HG03442 (cell line): ENCODE data around the gene GJC2.
"Not testable (repeated sequence)": the region's sequence is repeated elsewhere in the genome, so short reads cannot be mapped to it uniquely, and the experiment has no call there.

Experiments used
- ATAC-seq: cut with Tn5 transposase; IDR thresholded peaks from one replicate; pipeline ENCODE4 v1.9.1; 2021; ENCODE audit warnings: mild to moderate bottlenecking, moderate library complexity; ENCODE audit not compliant: unreplicated experiment

The GJC2 gene

DNA sequence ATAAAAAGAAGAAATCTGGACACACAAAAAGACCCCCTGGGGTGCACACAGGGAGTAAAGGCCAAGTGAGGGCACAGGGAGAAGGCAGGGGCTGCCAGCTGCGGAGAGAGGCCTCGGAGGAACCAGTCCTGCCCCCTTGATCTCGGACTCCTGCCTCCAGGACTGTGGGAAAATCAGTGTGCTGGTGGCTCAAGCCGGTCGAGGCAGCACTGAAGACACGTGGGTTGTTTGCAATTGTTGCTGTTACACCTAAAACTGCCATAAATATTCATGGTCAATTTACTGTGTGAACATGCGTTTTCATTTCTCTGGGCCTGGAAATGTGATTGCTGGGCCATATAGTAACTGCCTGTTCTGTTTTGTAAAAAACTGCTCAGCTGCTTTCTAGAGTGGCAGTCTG lies 34.4 kb downstream of the GJC2 start:
- no peak for ATAC-seq

DNA sequence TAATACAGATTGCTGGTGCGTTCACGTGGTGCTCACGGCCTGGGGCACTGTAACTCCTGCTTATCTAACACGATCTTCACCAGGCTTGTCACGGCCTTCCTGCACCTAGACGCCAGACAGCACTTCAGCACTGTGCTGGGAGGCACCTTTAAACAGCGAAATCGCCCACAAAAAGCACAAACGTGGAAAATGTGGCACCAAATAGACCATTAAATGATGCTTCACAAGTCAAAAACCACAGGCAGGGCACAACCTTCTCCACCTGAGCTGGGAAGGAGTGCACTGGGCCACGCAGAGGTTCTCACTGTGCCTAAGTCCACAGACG lies 35.9 kb downstream of the GJC2 start:
- no peak for ATAC-seq

DNA sequence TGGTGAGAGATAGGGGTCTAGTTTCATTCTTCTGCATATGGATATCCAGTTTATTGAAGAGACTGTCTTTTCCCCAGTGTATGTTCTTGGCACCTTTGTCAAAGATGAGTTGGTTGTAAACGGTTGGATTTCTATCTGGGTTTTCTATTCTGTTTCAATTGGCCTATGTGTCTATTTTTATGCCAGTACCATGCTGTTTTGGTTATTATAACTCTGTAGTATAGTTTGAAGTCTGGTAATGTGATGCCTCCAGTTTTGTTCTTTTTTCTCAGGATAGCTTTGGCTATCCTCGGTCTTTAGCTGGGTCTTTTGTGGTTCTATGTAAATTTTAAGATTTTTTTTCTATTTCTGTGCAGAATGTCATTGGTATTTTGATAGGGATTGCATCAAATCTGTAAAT lies 38.5 kb downstream of the GJC2 start:
- ATAC-seq = not testable (repeated sequence)

DNA sequence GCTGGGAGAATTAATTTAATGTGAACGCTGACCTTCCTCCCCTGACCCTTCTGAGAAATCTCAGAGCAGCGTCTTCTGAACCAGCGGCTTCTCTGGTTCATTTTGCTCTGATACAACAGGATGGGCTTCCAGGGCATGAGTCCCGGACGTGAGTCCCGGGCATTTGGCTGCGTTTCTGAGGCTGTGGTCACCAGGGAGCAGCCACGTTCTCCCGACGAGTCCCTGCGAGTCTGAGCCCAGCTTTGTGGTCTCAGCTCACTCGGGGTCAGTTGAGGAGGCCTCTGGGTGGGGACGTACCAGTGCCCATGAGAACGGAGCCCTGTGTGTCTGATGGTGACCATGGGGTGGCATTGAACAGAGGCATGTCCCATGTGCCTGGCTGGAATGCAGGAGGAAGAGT lies 40.5 kb downstream of the GJC2 start:
- no peak for ATAC-seq

DNA sequence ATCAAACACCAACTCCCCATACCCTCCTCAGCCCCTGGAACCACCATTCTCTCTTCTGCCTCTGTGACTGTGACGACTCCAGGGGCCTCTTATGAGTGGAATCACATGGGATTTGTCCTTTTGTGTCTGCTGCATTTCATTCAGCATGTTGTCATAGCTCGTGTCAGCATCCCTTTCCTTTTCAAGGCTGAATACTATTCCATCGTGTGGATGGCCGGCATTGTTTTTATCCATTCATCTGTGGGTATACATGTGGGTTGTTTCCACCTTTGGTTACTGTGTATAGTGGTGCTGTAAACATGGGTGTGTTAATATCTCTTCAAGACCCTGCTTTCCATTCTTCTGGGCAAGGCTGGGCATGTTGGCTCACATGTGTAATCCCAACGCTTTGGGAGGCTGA lies 41.0 kb downstream of the GJC2 start:
- no peak for ATAC-seq

DNA sequence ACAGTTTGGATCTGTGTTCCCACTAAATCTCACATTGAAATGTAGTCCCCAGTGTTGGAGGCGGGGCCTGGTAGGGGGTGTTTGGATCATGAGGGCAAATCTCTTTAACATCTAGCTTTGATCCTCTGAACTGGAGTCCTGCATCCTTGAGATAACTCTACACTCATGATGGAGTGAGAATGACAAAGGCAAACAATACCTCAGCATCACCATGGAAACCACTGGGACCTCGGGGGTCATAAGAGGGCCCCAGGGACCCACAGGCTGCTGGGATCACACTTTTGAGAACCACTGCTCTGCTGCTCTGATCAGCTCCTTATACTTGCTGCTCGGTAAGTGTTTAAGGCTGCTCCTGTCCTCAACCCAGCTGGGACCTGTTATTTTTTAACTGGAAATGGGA lies 44.7 kb downstream of the GJC2 start:
- ATAC-seq = no peak

DNA sequence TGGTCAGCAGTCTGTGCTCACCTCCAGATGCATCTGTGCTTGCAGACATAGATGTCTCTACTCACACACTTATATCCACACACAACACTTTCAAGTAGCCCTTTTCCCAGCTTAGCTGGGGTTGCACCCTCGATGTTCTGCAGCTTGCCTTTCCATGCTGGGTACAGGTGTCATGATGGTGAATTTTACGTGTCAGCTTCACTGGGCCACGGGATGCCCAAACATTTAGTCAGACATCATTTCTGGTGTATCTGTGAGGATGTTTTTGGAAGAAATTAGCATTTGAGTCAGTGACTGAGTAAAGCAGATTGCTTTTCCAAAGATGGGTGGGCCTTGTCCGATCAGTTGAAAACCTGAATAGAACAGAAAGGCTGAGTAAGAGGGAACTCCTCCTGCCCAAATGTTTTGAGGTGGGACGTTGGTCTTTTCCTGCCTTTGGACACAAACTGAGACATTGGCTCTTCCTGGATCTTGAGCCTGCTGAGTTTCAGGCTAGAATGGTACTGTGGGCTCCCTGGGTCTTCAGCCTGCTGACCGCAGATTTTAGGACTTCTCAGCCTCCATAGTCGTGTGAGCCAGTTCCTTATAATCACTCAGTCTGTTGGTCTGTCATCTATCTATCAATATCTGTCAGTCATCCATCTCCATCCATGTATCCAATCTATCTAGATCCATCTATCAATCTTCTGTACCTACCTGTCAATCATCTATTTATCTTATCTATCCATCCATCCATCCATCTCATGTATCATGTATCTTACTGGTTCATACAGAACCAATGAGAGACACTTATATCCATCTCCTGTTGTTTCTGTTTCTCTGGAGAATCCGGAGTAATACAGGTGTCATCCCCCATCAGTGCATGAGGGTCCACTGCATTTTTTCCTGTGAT lies 45.4 kb downstream of the GJC2 start:
- ATAC-seq = no peak

DNA sequence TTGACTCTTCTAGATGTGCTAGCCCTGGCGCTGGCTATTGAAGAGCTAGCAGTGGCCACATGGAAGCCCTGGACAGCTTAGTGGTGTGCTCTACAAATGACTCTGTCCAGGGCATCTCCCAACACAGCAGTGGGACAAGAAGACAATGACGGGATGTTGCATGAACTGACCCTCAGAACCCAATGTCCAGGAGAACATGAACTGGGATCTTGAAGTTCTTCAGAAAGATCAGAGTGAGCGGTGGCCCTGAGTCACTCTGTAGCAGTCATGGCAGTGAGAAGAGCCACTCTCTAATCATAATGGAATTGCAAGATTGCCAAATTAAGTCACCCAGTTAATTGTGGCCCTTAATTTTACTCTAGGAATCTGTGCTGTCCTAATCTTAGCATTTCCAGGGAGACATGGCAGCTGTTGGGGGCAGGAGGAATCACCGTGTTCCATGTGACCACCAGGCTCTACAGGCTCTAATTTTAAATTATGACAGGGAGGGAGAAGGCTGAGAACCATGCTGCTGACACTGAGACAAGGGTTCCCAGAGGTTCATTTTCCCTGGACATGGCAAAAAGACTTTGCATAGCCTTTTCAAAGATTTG lies 47.9 kb downstream of the GJC2 start:
- ATAC-seq = no peak

DNA sequence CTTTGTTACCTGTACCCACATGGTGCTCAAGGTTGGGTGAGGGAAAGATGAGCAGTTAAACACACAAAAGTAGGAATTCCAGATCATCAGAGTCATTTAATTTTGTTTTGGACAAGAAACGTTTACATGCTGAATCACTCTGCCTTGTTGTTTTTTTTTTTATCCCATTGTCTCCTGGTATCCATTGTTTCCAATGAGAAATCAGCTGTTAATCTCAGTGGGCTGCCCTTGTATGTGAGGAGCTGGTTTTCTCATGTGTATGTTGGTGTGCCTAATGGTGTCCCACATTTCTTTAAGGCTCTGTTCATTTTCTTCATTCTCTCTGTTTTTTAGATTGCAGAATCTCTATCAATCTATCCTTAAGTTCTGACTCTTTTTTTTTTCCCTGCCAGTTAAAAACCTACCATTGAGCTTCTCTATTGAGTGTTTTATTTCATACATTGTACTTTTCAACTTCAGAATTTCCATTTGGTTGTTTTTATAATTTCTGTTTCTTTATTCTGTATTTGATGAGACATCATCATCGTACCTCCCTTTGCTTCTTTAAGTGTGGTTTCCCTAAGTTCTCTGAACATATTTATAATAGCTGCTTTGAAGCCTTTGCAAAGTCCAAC lies 49.4 kb downstream of the GJC2 start:
- no peak for ATAC-seq

DNA sequence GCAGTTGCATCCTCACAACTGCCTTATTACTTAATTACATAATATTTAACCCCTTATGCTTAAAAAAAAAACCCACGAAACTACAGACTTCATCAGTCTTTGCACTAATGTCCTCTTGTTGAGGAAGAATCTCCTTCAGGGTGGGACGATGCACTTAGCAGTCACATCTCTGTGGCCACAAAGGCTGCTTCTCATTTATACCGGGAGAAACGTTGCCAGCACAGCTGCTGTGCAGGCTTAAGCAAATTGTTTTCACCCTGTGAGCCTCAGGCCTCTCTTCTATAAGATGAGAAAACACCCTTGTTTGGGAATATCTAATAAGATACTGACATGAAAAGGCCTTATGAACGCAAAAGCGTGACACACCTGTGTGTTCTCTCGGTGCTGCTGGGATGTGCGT lies 55.2 kb downstream of the GJC2 start:
- ATAC-seq = no peak

DNA sequence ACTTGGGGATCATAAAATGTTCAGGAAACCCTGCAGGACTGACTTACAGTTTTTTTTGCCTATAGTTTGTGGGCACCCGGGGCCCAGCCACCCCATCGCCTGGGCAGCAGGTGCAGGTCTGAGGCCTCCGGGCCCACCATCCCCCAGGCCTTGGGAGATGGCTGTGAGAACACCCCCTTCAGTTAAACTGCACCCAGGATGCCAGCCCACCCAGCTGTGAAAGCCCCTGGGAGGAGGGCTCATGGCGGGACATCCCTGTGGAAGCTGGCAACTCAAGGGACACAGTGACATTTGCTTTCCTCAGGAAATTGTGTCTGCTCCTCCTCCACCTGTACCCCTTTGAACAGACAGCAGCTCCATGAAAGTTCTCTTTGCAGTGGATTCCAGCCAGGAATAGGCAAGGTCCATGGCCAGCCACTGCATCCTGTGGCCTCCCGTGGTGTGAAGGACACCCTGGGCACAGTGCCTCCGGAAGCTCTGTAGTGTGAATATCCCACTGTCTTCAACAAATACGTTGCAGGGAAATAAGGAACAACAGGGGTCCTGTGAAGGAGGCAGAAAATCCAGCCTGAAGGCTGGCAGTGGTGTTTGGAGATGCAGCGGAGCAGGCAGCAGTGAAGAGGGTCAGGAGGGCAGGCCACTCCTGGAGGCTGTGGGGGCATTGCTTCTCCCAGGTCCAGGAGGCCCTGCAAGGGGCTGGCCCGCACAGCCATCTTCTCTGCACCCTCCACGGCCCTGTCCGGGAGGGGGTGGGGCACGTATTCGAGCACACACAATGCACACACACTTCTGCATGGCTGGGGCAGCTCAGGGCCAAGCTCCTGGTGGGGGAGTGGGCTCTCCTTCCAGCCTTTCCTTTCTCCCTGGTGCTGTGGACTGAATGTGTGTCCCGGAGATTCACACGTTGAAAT lies 56.1 kb downstream of the GJC2 start:
- ATAC-seq = no peak

DNA sequence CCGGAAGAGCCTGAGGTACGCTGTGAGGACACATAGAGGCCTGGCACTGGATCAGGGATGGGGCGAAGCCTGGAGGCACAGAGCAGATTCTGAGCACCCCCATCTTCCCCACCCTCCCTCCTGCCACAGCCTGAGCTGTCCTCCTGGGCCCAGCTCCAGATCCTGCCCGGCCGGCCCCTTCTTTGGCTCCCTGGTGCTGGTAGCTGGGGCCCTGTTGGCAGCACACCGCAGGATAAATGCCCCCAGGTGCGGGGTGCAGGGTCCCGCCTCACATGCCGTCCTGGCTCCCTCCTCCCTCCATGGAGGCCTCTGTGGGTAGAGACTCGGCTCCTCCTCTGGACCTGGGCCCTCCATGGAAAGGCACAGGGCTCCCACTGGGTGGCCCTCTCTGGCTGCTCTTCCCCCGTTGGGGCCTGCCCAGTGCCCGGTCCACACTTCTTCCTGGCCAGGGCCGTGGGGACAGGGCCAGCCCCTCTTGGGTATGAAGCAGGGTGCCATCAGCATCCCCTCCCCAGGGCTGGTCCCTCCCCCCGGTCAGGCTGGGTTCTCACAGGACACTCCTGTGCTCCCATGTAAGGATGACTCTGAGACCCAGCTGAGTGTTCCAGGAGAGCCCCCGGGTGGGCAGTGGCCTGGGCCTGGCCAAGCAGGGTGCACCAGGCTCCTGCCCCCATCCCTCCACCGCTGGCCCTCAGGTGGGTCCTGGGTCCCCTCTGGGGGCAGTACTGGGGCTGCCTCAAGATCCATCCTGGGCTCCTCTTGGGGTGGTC lies 57.0 kb downstream of the GJC2 start:
- ATAC-seq = no peak

DNA sequence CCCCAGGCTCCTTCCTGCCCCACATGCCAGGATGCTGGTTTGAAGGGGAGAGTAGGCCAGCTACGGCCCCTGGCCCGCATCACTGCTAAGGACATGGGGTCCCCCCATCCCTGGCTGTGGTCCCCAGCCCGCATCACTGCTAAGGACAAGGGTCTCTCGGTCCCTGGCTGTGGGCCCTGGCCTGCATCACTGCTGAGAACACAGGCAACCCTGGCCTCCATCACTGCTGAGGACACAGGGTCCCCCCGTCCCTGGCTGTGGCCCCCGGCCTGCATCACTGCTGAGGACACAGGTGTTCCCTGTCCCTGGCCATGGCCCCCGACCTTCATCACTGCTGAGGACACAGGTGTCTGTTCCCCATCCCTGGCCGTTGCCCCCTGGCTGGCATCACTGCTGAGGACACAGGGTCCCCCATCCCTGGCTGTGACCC lies 57.7 kb downstream of the GJC2 start:
- no peak for ATAC-seq

DNA sequence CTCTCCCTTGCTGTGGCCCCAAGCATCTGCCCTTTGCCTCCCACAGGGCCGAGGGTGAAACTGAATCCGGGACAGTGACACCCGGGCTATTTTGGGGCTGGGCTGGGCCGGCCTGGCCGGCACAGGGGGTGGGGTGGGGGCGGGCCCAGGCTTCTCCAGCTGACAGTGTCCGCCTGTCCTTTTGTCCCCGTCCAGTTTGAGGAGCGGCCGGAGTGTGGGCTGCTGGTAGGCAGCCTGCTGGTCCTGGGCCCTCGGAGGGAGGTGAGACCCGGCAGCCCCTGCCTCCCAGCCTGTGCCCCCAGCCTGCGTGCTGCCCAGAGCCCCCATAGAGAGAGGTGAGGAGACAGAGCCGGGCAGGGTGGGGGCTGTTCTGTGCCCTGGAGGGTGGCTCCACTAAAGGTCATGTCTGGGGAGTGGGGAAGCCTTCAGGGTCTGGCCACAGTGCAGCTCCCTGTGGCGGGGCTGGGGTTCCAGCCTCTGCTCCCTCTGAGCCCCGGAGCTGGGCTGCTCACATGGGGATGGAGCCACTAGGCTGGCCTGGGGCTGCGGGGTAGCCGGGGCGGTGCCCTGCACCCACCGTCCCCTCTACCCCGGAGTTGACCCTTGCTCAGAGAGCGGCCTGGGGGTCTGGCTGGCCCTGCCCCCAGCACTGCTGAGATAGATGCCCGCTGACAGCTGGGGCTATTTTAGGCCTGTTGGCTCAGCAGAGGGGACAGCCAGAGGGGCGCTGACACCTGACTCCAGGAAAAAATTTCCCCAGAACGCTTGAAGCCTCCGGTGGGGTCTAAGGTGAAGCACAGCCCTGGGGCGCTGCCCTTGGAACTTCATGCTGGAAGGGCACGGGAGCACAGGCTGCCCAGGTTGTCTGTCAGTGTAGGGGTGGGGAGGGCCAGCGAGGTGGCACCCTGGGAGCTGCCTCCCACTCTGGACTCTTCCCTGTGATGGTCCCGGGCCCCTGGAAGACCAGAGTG lies 58.4 kb downstream of the GJC2 start, which contains the start of gene OBSCN:
Gene OBSCN, plus strand, starts transcription at position 194 of the 971 bp plus-strand sequence. CDS start 3,740 bp downstream, outside the sequence.
- ATAC-seq = no peak

DNA sequence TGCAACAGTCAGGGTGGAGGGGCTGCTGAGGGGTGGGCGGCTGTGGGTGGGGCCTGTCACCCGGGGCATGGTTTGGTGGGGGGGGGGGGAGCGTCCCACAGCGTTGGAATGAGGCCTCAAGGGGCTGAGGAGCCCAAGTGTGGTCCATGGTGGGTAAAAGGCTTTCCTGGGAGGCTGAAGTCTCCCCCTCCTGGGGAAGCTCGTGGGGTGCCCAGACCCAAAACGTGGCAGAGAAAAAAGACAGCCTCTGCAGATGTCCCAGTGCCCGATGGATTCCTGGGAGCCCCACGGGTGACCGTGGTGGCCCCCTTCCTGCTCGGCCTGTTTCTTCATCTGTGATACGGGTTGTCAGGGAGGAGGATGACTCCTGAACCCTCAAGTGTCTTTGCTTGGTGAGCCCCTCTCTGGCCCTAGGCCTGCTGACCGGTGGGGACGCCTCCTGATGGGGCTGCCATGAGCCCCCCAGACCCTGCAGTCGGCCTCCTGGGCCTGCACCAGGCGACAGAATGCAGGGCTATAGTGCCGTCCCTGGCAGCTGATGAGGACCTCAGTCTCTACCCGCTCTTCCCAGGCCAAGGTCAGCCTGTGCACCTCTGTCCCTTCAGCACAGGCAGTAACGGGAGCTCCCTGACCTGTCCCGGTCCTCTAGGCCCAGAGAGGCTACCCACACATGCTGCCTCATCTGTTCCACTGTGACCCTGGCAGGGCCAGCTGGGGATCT lies 59.3 kb downstream of the GJC2 start:
- ATAC-seq = no peak
